ENCODE data around the gene SMYD1.

- TF ChIP-seq CTCF (IDR thresholded peaks at IDR 0.05) (peak; percentile 70 to 80 (median 72)), EP300 (IDR thresholded peaks at IDR 0.05) (no peak)
Measured at GRCh38 chr2:88059979-88060906, 7.4 kb upstream of the SMYD1 start.
